T-helper 17 cell (primary cell): Measurements from ENCODE around the gene BNIP5. TPM values are rescaled to one million over a fixed set of nuclear protein-coding genes. Genes with fewer than 3 reads are reported as not detected.
A peak's percentile ranks its signal among the peaks of the same experiment; 100 is the strongest.
"Not testable (repeated sequence)": the region's sequence is repeated elsewhere in the genome, so short reads cannot be mapped to it uniquely, and the experiment has no call there.

Experiments used
- ATAC-seq: fragments of 150-1000 bp; cut with Tn5 transposase; 2 replicates; pipeline ENCODE4 v1.10.0; 2021; ENCODE audit warnings: mild to moderate bottlenecking, moderate library complexity
- DNase-seq, 3 donors: peaks; one replicate each; pipeline versions ENCODE4 v3.0.0 to v3.0.0-alpha.2; 2020 to 2021
- H3K9me3 ChIP-seq: one replicate; pipeline ENCODE4 v1.7.0; 2013; ENCODE audit warnings: low read length, mild to moderate bottlenecking; ENCODE audit not compliant: control insufficient read depth, poor library complexity, severe bottlenecking
- H3K27ac Mint-ChIP-seq: one replicate; pipeline ENCODE4 v1.8.0; 2022; ENCODE audit warnings: mild to moderate bottlenecking, moderate library complexity, mixed read lengths
- H3K27me3 Mint-ChIP-seq: one replicate; pipeline ENCODE4 v1.8.0; 2022; ENCODE audit warnings: mixed read lengths
- H3K36me3 Mint-ChIP-seq: one replicate; pipeline ENCODE4 v1.8.0; 2022; ENCODE audit warnings: low read depth, mixed read lengths
- H3K4me1 Mint-ChIP-seq: one replicate; pipeline ENCODE4 v1.8.0; 2022; ENCODE audit warnings: mild to moderate bottlenecking, mixed read lengths
- H3K4me3 Mint-ChIP-seq: one replicate; pipeline ENCODE4 v1.8.0; 2022; ENCODE audit warnings: mild to moderate bottlenecking, moderate library complexity, mixed read lengths
- total RNA-seq, 4 donors: library from RNA in 2 of 4; stranded (reverse) in 2 of 4; gene quantifications; one replicate each; pipeline ENCODE4 v1.2.3 and lab custom pipeline; 2022 to 2026

BNIP5 gene
- total RNA-seq, 2 donors from 2014 or later = not detected

DNA sequence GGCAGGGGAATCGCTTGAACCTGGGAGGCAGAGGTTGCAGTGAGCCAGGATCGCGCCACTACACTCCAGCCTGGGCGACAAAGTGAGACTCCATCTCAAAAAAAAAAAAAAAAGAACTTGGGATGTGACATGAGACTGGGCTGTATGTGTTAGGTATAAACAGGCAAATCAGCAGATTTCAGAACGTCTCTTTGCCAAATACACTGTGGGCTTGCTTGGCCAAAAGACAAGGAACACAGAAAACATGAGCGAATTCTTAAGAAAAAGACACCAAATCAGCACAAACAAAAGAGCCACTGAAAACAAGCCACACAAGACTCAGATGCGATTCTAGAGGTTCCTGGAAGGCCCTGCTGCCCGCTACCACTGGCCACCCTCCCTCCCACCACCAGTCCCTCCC lies 38.3 kb upstream of the BNIP5 start:
- no peak overlapping the region for H3K4me3 Mint-ChIP-seq
- H3K4me1 Mint-ChIP-seq = peaks cover 13% of the 10 kb centered on the region
- H3K36me3 Mint-ChIP-seq = peaks cover 10% of the 10 kb centered on the region

GRCh38 chr6:36374194-36374593 lies 37.5 kb upstream of the BNIP5 start:
- Mint-ChIP-seq H3K4me3 (no peak overlapping the region), H3K27me3 (peaks cover 4% of the 10 kb centered on the region), H3K27ac (no peak overlapping the region), H3K4me1 (peaks cover 13% of the 10 kb centered on the region), H3K36me3 (peaks cover 10% of the 10 kb centered on the region)
- H3K9me3 ChIP-seq = no peaks in the 10 kb centered on the region
- no peak for ATAC-seq
- no peak for DNase-seq

More for the DNA sequence above, 38.3 kb upstream of the BNIP5 start:
- no peak for DNase-seq
- H3K9me3 ChIP-seq = no peaks in the 10 kb centered on the region
- Mint-ChIP-seq H3K27me3 (peaks cover 4% of the 10 kb centered on the region), H3K27ac (no peak overlapping the region)
- no peak for ATAC-seq

GRCh38 chr6:36373368-36374019 lies 36.8 kb upstream of the BNIP5 start:
- Mint-ChIP-seq H3K27me3 (peaks cover 4% of the 10 kb centered on the region), H3K4me1 (peaks cover 9% of the 10 kb centered on the region), H3K4me3 (no peak overlapping the region), H3K27ac (no peak overlapping the region), H3K36me3 (peaks cover 10% of the 10 kb centered on the region)
- DNase-seq = no peak
- no peaks in the 10 kb centered on the region for H3K9me3 ChIP-seq
- ATAC-seq = no peak

- peak overlapping the region; percentile 56 for H3K4me3 Mint-ChIP-seq
- no peaks in the 10 kb centered on the region for H3K9me3 ChIP-seq
- no peak for ATAC-seq
- H3K27me3 Mint-ChIP-seq = peaks cover 4% of the 10 kb centered on the region
- H3K36me3 Mint-ChIP-seq = peaks cover 10% of the 10 kb centered on the region
- H3K4me1 Mint-ChIP-seq = peaks cover 7% of the 10 kb centered on the region
- H3K27ac Mint-ChIP-seq = no peak overlapping the region
- no peak for DNase-seq
Measured at GRCh38 chr6:36372088-36372487, 35.4 kb upstream of the BNIP5 start.

- Mint-ChIP-seq H3K27me3 (peaks cover 4% of the 10 kb centered on the region), H3K4me3 (no peak overlapping the region), H3K27ac (no peak overlapping the region), H3K4me1 (peaks cover 7% of the 10 kb centered on the region), H3K36me3 (peaks cover 10% of the 10 kb centered on the region)
- ATAC-seq = no peak
- DNase-seq = no peak
- no peaks in the 10 kb centered on the region for H3K9me3 ChIP-seq
Measured at GRCh38 chr6:36371211-36371610, 34.5 kb upstream of the BNIP5 start.

DNA sequence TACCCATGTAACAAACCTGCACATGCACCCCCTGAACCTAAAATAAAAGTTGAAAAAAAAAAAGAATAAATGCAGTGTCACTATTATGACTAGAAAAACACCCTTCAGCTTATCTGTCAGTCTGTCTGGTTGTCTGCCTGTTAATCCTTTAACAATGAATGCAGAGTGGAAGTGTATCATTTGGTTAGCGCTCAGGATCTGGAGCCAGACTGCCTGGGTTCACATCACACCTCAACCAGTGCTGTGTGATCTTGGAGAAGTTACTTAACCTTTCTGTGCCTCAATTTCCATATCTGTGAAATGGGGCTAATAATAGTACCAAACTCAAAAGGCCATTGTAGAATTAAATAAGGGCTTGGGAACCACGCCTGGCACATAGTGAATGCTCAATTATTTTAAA lies 34.0 kb upstream of the BNIP5 start:
- DNase-seq (no peak), ATAC-seq (no peak)
- H3K27ac Mint-ChIP-seq = no peak overlapping the region
- H3K4me1 Mint-ChIP-seq = peaks cover 7% of the 10 kb centered on the region
- peaks cover 4% of the 10 kb centered on the region for H3K27me3 Mint-ChIP-seq
- no peaks in the 10 kb centered on the region for H3K9me3 ChIP-seq
- no peak overlapping the region for H3K4me3 Mint-ChIP-seq
- peaks cover 7% of the 10 kb centered on the region for H3K36me3 Mint-ChIP-seq

DNA sequence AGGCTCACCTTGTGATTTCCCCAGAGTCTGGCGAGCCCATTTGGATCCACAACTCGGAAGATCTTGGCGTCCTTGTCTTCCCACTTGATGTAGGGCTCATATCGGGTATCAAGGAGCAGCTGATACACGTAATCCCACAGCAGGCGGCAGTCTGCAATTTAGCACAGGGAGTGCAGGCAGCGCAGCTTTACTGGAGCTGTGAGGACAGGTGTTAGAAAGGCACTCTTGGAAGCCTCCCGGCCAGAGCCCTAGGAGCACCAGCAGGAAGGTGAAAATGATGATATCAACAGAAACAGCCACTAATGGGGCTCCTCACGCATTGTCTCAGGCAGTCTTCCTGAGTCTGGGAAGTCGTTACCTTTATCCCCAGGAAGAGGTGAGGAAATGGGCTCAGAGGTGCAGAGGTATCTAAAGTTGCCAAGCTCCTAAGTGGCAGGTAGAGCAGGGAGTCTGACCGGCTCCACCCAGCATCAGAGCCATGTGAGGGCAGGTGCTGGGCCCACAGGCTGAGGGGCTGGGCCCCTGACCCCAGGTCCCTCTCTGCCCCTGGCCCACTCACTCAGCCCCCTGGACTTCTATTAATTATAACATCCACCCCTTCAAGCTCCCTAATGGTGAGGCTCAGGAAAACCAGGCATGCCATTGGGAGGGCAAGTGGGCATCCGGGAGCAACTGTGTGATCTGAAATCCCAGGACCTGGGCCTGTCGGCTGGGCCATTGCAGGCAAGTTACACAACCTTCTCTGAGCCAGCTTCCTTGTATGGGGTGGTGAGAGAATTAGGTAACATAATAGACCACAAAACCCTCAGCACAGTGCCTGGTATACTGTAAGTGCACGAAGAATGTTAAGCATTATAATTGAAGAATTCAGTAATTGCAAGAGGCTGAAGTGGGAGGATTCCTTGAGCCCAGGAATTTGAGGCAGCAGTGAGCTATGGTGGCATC lies 32.5 kb upstream of the BNIP5 start:
- H3K9me3 ChIP-seq = no peaks in the 10 kb centered on the region
- peaks cover 4% of the 10 kb centered on the region for H3K27me3 Mint-ChIP-seq
- ATAC-seq (no peak), DNase-seq (no peak)
- H3K27ac Mint-ChIP-seq = no peak overlapping the region
- peak overlapping the region; percentile 57 for H3K4me3 Mint-ChIP-seq
- H3K36me3 Mint-ChIP-seq = peaks cover 7% of the 10 kb centered on the region
- H3K4me1 Mint-ChIP-seq = peaks cover 7% of the 10 kb centered on the region

GRCh38 chr6:36368421-36368820 lies 31.7 kb upstream of the BNIP5 start:
- peaks cover 7% of the 10 kb centered on the region for H3K4me1 Mint-ChIP-seq
- no peak overlapping the region for H3K4me3 Mint-ChIP-seq
- peaks cover 7% of the 10 kb centered on the region for H3K36me3 Mint-ChIP-seq
- no peak for ATAC-seq
- H3K27me3 Mint-ChIP-seq = peaks cover 4% of the 10 kb centered on the region
- DNase-seq = no peak
- H3K27ac Mint-ChIP-seq = no peak overlapping the region
- no peaks in the 10 kb centered on the region for H3K9me3 ChIP-seq

- Mint-ChIP-seq H3K27ac (peak overlapping the region; percentile 71), H3K36me3 (peaks cover 5% of the 10 kb centered on the region)
Measured at GRCh38 chr6:36367743-36368142, 31.1 kb upstream of the BNIP5 start.

DNA sequence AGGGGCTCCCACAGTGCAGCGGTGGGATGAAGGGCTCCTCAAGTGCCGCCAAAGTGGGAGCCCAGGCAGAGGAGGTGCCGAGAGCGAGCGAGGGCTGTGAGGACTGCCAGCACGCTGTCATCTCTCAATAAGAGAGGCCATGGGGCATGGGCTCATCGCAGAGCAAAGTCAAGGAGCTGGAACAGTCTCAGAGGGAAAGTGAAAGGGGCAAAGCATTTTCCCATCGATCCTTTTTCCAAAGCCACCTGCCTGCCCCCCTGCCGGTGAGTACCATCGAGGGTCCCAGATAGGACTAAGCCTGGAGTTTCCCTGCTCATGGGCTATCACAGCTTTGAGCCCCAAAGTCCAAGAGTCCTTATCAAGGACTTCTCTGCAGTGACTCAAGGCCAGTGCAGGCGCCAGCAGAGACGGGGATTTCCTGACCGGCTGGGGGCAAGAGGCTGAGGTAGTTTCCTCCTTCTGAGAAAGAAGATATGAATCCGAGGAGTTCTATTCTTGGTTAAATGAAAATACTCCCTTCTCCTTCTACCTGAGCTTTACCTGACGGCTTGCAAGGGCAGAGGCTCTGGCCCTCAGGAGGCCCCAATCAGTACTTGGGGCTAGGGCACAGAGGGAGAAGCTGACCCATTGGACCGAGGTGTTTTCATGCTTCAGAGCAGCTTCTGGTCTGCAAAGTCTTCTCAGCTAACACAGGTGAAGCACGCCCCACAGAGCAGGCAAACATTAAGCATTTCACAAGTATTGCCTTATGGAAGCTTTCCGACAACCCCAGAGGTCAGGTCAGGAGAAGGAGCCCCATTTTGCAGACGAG lies 28.2 kb upstream of the BNIP5 start:
- DNase-seq = no peak
- H3K4me1 Mint-ChIP-seq = peaks cover 5% of the 10 kb centered on the region
- peak; percentile 49 for ATAC-seq

More at GRCh38 chr6:36367743-36368142, 31.1 kb upstream of the BNIP5 start:
- peaks cover 7% of the 10 kb centered on the region for H3K4me1 Mint-ChIP-seq
- DNase-seq (no peak), ATAC-seq (no peak)
- peaks cover 2% of the 10 kb centered on the region for H3K27me3 Mint-ChIP-seq
- no peak overlapping the region for H3K4me3 Mint-ChIP-seq
- no peaks in the 10 kb centered on the region for H3K9me3 ChIP-seq

DNA sequence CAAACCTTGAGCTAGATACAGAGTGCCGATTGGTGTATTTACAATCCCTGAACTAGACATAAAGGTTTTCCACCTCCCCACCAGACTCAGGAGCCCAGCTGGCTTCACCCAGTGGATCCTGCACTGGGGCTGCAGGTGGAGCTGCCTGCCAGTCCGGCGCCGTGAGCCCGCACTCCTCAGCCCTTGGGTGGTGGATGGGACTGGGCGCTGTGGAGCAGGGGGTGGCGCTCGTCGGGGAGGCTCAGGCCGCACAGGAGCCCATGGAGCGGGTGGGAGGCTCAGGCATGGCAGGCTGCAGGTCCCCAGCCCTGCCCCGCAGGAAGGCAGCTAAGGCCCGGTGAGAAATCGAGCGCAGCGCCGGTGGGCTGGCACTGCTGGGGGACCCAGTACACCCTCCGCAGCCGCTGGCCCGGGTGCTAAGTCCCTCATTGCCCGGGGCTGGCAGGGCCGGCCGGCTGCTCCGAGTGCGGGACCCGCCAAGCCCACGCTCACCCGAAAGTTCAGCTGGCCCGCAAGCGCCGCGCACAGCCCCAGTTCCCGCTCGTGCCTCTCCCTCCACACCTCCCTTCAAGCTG lies 27.5 kb upstream of the BNIP5 start:
- H3K9me3 ChIP-seq, H3K4me1 Mint-ChIP-seq, H3K4me3 Mint-ChIP-seq, ATAC-seq, H3K27ac Mint-ChIP-seq, DNase-seq, H3K36me3 Mint-ChIP-seq, H3K27me3 Mint-ChIP-seq: not testable (repeated sequence)

More for the DNA sequence above, 28.2 kb upstream of the BNIP5 start:
- Mint-ChIP-seq H3K4me3 (no peak overlapping the region), H3K27ac (no peak overlapping the region), H3K27me3 (no peaks in the 10 kb centered on the region), H3K36me3 (no peaks in the 10 kb centered on the region)
- no peaks in the 10 kb centered on the region for H3K9me3 ChIP-seq

GRCh38 chr6:36363371-36363752 lies 26.7 kb upstream of the BNIP5 start:
- H3K9me3 ChIP-seq, H3K4me1 Mint-ChIP-seq, H3K4me3 Mint-ChIP-seq, H3K36me3 Mint-ChIP-seq, H3K27me3 Mint-ChIP-seq, DNase-seq, ATAC-seq, H3K27ac Mint-ChIP-seq: not testable (repeated sequence)
